GM12872 (cell line): ENCODE measurements around the gene EFTUD2.

Source experiments
- TF ChIP-seq, protein P1 (sequence below): IDR thresholded peaks from 3 replicates; pipeline ENCODE4 v1.5.1; 2011; ENCODE audit warnings: low read depth, mild to moderate bottlenecking, low read length, moderate library complexity; ENCODE audit not compliant: insufficient read depth

EFTUD2 gene

DNA sequence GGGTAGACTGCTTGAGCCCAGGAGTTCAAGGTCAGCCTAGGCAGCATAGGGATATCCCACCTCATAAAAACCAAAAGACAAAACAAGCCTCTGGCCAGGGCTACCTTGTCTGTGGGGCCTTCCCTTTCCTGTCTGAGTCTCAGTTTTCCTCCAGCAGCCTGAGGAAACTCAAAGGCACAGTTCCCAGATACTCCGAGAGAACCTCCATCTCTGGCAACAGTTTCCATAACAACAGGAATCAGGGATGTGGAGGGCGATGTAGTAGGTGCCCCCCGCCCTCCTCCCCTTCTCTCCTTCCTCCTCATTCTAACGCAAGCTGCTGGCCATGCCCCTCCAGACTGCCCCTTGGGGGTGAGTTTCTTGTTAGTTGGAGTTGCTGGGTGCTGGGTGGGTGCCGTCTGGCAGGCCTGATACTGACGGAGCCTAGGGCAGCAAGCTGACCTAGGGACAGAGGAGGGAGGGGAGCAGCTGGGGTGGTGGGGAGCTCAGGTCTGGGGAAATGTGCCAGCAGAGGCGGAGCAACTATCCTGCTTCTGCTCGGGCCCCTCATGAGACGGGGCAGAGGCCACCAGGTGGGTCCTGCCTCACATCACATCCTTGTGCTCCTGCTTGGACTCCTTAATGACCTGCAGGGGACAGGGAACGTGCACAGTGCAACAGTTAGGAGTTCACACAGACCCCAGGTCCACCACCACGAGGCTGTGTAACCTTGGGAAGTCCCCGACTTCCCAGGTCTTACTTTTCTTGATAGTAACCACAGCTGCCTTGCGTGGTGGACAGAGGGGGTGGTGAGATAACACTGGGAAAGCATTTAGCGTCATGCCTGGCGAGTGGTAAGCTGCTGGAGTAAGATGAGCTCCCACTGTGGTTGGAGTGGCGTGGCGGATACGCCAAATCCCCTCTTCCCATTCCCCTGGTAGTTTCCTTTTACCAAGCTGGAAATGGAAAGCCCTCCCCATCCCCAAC lies 7.8 kb upstream of the EFTUD2 start:
- TF ChIP-seq, protein P1, sequence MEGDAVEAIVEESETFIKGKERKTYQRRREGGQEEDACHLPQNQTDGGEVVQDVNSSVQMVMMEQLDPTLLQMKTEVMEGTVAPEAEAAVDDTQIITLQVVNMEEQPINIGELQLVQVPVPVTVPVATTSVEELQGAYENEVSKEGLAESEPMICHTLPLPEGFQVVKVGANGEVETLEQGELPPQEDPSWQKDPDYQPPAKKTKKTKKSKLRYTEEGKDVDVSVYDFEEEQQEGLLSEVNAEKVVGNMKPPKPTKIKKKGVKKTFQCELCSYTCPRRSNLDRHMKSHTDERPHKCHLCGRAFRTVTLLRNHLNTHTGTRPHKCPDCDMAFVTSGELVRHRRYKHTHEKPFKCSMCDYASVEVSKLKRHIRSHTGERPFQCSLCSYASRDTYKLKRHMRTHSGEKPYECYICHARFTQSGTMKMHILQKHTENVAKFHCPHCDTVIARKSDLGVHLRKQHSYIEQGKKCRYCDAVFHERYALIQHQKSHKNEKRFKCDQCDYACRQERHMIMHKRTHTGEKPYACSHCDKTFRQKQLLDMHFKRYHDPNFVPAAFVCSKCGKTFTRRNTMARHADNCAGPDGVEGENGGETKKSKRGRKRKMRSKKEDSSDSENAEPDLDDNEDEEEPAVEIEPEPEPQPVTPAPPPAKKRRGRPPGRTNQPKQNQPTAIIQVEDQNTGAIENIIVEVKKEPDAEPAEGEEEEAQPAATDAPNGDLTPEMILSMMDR: no peak

DNA sequence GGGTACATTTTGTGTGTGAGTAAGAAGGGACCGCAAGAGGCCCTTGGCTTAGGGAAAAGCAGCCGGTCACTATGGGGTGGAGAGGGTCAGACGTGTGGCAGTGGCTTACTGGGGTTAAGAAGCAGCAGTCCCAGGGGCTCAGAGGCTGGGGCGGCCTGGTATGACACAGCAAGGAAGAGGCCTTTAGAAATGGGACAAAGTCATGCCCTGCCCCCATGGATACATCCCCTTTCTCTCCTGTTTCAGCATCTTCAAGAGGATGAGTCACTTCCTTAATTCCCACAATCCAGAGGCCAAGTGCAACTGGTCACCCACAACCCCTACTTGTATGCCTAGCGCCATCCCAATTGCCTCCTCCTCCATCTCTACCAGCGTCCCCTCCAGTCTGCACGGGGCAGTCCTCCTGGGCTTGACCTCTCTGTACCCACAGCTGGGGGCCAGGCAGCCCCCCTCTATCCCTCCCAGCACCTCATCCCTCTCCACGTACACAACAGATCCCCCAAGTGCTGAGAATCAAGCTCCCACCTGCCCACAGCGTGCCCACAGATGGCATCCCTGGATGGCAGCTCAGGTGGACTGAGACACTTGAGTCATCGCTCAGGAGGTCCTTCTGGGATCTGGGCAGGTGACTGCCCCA lies 6.9 kb upstream of the EFTUD2 start:
- TF ChIP-seq, protein P1: no peak

DNA sequence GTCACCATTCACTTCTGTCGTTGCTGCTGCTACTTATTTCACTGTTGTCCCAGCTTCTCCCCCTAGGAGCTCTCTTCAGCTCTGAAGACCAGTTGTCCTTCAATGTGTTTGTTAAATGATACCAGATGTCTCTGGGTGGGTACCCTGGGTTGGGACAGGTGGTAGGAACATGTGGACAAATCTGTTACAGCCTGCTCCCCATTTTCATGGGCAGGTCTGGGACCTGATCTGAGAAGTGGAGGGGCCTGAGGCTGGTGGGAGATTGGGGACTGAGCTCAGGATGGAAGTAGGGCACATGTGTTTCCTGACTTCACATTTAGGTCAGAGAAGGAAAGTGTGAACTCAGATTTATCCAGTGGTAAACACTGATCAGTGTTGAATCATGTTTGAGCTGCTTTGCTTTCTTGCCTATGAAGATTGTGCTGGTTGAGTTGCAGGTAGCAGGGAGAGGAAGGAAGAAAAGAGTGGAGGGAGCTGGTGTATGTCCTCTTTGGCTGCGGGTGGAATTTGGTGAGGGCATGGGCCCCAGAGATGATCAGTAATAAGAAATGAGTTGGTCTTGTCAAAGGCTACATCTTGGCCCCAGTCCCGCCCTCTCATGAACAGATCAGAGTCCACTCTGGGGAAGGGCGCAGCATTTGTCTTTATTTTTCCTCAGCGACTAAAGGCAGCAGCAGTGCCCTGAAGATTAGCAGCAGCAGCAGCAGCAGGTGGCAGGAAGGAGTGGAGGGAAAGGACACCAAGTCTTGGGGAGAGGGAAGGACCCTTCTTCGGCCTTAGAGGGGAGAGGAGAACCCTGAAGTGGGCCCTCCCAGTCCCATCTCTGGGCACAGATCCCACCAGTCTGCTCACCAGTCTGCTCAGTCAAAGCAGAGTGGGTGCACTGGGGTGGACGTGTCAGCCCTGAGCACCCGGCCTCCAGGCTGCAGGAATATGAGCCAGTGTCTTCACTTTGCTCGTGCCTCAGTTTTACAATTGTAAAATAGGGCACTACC lies 6.1 kb upstream of the EFTUD2 start:
- TF ChIP-seq, protein P1: no peak

DNA sequence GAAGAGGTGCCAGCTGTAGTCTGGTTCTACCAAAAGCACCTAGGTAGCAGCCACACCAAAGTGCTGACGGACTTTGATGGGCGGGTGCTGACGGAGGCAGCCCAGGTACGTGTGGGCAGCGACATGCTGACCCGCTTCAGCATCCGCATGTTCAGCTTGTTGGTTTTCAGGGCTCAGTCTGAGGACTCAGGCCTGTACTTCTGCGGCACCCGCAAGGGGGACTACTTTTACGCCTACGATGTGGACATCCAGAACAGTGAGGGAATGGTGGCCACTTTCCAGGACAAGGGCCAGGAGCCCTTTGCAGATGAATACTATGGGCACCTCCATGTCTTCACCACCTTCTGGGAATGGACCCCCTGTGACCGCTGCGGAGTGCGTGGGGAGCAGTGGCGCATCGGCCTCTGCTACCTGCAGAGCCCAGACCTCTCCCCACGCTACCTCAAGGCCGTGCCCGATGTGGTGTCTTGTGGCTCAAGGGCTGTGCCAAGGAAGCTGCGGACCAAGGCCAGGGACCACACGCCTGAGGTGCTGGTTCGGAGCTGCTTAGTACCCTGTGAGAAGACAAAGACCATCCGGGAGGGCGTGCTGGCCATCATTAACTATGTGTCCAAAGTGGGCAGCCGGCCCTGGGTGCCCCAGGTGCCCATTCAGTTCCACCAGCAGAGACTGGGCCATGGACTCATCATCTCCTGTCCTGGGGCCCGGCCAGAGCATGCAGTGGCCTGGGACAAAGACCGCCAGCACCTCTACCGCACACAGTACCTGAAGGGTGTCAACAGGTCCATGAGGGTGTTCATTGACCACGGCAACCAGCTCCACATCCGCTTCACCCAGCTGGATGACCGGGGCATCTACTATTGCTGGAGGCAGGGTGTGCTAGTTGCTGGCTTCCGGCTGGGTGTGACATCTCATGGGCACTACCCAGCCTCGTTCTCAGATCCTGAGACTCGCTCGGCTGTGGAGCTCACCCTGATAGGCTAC lies 5.0 kb upstream of the EFTUD2 start:
- TF ChIP-seq, protein P1: no peak

DNA sequence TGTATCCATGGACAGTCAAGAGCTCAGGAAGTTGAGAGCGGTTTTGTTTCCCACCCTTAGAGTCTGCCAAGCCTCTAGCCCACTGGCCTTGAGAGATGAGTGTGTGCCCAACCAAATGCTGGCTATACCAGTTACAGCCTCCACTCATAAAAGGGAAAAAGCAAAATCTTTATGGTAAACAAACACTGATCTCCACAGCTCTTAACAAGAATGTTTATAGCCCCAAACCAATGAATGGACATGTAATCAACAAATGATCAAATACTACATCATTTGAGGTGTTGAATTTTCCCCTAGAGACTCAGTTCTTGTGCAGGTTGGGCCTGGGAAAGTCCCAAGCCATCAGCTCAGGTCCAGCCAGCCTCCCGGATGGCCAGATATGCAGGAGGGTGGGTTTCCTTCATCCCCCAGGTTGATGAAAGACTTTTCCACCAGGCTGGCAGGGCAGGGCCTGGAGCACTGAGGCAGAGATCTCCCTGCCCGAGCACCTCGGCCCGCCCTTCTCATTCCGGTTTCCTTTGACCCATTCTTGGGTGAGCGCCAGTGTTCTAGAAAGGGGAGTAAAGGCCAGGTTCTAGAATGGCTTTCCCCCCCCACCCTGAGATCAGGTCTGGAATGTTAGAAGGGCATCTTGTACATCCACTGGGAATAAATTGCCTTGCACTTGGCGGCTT lies 3.9 kb upstream of the EFTUD2 start:
- TF ChIP-seq, protein P1: no peak

DNA sequence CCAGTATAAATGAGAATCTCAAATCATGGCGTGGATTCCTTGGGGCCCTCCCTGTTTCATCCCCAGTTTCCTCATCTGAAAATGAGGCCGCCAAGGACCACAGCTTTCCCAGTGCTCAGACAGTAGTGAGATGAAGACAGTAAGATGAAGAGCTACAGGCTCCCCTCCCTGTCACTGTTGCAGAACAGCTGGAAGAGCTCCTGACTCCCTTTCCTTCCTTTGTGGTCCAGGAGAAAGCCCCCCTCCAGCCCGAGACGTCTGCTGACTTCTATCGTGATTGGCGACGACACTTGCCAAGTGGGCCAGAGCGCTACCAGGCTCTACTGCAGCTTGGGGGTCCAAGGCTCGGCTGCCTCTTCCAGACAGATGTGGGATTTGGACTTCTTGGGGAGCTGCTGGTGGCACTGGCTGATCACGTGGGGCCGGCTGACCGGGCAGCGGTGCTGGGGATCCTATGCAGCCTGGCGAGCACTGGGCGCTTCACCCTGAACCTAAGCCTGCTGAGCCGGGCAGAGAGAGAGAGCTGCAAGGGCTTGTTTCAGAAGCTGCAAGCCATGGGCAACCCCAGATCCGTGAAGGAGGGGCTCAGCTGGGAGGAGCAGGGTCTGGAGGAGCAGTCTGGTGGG lies 3.0 kb upstream of the EFTUD2 start:
- TF ChIP-seq, protein P1: no peak
